HG03571 (cell line): ENCODE data around the gene RALB.
A peak's percentile ranks its signal among the peaks of the same experiment; 100 is the strongest.

Source experiments
- ATAC-seq: cut with Tn5 transposase; IDR thresholded peaks from one replicate; pipeline ENCODE4 v1.9.1; 2021; ENCODE audit not compliant: unreplicated experiment

Gene RALB

DNA sequence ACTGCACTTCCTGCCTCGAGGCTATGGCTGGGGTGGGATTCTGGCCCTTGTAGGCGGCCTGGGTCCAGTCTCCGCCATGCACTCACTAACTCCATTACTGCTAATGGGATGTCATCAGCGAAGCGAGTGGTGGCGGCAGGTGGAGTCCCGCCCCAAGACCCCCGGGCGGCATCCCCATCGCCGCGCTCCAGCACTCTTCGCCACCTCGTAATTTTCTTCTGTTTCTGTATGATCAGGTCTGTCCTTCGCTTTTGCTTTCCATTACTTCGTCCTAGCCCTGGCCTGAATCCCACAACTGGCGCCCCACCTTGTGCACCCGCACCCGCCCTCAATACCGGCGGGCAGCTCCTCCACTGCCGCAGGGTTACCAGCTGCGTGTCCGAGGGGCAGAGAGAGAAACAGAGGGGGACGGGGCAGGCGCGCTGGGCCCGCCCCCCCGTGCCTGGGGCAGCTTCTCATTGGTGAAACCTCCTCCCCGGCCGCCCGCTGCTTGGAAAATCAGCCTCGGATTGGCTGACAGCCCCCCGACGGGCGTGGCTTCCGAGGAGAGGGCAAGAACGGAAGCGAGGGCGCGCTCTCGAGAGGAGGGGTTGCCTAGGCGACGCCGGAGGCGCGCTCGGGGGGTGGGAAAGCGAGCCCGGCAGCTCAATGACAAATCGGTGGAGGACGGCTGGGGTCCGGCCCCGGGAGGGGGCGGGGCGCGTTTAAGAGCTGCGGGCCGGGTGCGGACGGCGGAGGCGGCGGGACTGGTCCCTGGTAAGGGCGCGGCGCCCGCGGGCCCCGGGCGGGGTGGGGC lies at the start of gene RALB:
RALB (plus strand) TSS at position 628 of the 796 bp plus-strand sequence. CDS start 25,813 bp downstream, outside the sequence.
- ATAC-seq = peak; percentile 89

DNA sequence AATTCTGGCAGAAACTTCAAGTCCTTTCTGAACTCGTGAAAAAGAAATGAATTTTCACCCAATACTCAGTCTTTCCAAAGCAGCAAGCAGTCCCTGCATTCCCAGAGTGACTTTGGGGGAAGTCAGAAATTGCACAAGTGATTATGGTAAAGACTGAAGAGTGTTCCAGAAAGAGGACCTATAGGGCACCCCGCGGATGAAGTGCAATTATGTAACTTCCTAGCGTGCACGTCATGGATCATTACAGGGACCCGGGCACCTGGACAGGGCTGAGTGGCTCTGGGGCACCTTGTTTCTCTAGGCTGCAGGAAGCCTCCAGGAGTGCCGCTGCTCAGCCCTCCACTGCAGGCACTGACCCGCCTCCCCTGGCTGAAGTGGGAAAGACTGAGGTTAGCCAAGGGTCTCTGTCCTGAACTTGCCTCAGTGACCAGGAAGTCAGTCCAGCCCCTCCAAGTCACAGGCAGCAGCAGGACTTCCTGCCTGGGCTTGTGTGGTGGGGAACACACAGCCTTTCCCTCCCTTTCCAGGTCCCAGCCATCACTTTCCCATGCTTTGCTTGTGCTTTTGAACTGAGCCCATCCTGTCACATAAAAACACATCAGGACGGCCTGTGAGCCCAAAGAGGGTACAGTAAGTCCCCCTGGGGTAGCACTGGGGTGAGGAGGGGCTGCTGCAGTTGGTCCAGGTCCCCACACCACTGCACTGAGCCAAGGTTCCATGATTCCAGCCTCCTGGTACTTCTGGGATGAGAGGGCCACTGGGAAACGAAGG lies 49.2 kb upstream of the RALB start:
- no peak for ATAC-seq

DNA sequence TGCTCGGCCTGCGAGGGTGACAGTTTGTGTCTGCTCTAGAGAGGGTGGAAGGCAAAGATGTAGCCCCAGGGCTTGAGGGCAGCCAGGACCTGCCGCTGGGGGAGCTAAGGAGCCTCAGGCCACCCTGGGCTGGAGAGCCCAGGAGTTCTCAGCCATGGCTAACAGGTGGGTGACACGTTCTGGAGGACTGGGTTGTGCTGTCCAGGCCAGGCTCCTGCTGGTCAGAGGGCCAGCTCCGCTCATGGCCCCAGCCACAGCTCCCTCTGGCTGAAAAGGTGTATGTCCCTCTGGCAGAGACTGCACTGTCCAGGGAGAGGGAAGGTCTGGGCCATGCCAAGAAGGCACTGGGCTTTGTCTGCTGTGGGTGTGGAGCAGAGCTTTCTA lies 48.6 kb upstream of the RALB start:
- ATAC-seq = no peak

DNA sequence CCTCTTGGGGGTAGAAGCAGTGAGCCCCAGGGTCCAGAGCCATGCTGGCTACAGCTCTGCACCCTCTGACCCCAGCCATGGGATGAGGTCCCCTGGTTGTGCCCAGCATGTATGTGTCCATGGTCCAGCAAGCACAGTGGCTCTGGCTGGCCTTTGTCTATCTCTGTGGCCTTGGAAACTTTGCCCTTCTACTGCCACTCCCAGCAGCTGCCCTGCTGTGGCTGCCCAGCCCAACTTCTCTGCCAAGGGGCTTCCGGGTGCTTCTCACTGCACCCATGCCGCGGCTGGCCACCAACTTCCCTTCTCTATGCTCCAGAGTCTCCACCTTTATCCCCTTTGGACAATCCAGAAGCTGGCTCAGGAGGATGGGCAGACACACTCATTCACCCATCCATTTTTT lies 48.2 kb upstream of the RALB start:
- no peak for ATAC-seq

- ATAC-seq = no peak
These were observed 47.5 kb upstream of the RALB start for GRCh38 chr2:120204945-120205670.

GRCh38 chr2:120206022-120206581 lies 46.5 kb upstream of the RALB start:
- ATAC-seq = no peak

- ATAC-seq = no peak
These were observed 44.0 kb upstream of the RALB start for GRCh38 chr2:120208381-120209353.

GRCh38 chr2:120209427-120210269 lies 43.0 kb upstream of the RALB start:
- ATAC-seq = no peak

DNA sequence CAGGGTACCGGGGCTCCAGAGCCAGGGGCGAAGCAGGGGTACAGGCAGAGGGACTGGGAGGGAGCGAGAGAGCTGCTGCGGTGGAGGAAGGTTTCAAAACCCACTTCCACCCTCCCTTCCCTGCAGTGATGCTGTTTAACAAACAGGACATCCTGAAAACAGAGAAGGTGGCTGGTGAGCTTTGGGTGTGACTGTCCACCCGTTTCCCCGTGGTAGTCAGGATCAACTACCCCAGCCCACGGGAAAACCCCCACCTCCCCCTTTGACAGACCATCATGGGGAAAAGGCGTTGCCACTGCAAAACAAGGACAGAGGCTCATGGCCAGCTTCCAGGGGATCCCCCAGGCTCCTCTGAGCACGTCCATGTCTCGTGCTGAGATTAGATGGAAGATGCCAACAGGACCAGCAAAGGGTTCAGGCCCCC lies 42.4 kb upstream of the RALB start:
- ATAC-seq = no peak

DNA sequence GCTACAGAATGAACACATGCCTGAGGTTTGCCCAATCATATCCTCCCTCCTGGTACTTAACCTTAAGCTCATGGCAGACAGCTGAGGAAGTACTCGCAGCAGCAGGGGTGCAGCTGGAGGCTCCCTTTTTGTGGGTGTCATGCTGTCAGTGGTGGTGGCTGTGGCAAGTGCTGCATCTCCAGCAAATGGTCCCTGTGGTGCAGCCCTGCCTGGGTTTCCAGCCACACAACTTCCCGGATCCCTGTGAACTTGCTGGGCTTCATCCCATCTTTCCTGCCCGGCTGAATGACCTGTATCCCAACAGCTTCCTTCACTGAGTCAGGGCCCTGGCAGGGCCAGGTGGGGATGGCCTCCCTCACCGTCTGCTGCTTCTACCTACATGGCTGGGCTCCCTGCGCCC lies 34.5 kb upstream of the RALB start:
- ATAC-seq = no peak

DNA sequence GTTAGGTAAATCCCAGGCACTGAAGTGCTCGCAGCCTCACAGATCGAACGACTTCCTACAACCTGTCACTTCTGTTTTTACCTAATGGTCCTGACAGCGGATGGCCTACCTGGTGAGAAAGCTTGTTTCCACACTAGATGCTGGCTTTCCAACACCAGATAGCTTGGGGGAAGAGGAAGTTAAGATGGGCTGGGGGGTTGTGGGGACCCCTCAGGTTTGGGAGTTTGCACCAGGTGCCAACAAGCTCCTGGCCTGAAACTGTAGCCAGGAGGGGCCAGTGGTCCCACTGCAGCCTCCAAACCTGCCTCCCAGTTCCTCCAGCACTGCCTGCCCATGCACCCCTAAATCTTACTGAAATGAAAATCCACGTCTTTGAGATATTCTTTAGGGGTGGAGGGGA lies 33.4 kb upstream of the RALB start:
- ATAC-seq = no peak

- no peak for ATAC-seq
These were observed 32.9 kb upstream of the RALB start for GRCh38 chr2:120219766-120220165.

DNA sequence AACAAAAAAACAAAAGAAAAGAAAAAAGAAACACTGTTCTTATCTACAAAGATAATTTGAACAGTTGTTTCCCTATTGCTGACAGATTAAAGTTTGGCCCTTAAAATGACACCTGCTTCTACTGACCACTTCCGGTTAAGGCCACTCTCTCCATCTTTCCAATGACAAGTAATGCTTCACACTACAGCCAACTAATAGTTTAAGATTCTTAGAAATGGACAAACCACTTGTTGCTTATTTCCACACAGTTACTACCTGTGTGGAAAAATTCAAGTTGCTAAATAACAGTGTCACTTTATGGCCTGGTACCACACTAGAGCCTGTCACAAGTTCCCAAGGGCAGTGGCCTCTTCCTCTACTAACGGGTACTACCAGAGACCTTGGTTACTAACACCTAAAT lies 31.9 kb upstream of the RALB start:
- no peak for ATAC-seq

DNA sequence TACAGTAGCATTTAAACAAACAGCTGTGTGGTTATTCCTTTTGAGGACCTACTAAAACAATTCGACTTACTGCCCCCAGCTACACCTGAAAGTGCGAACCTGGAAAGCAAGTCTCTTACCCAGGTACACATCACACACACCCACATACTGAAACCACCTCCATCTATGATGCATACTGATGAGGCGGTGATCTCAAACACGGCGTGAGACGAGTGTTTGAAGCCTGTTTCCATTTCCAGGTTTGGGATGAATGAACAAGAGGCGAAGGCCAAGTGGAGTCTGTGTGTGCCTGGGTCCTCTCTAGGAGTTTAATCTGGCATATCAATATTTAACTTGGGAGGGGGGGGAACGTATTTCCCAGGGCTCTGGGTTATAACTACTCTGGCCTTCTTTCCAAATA lies 31.0 kb upstream of the RALB start:
- no peak for ATAC-seq

DNA sequence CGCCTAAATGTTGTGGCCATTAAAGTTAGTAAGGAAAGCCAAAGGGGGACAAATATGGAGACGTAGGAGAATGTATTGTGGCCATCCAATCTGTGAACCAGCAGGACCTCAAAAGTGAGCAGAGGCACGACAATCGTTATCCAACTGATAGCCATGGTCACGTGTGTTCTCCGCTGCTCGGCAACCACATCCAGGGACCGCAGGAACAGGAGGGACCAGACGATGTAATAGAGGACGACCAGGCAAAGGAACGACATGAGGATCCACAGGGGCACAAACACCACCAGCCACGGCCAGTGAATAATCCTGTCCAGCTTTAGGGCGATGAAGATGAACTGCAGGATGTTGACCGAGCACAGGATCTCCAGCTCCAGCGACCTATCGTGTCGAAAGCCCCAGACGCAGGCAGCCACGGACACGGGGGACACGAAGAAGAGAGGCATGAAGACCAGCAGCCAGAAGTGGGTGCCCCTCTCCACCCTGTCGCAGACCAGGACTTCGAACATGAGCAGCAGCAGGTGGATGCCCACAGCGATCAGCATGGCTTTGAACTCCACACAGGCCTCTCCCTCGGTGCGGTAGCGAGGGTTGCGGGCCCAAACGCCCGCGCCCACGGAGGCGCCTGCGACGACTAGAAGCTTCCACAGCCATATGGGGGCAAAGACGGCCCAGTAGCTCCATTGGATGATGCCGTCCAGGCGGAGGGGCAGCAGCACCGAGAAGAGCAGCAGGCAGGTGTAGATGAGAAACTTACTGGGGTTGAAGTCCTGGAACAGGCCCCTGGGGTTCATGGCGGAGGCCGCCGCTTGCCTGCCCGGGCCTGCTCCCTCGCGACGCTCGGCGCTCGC lies 30.2 kb upstream of the RALB start:
- ATAC-seq = no peak

- ATAC-seq = peak; percentile 80
These were observed 29.4 kb upstream of the RALB start, which contains the start of gene TMEM185B for GRCh38 chr2:120223034-120223912. Gene TMEM185B (minus strand): TSS chr2:120223400. CDS start chr2:120222976, 424 bp downstream.

GRCh38 chr2:120224256-120224655 lies 28.4 kb upstream of the RALB start:
- ATAC-seq = no peak
